ENCODE results near the gene MORF4L1.
"Not testable (repeated sequence)": the region's sequence is repeated elsewhere in the genome, so short reads cannot be mapped to it uniquely, and the experiment has no call there.

The MORF4L1 gene, protein sequence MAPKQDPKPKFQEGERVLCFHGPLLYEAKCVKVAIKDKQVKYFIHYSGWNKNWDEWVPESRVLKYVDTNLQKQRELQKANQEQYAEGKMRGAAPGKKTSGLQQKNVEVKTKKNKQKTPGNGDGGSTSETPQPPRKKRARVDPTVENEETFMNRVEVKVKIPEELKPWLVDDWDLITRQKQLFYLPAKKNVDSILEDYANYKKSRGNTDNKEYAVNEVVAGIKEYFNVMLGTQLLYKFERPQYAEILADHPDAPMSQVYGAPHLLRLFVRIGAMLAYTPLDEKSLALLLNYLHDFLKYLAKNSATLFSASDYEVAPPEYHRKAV

DNA sequence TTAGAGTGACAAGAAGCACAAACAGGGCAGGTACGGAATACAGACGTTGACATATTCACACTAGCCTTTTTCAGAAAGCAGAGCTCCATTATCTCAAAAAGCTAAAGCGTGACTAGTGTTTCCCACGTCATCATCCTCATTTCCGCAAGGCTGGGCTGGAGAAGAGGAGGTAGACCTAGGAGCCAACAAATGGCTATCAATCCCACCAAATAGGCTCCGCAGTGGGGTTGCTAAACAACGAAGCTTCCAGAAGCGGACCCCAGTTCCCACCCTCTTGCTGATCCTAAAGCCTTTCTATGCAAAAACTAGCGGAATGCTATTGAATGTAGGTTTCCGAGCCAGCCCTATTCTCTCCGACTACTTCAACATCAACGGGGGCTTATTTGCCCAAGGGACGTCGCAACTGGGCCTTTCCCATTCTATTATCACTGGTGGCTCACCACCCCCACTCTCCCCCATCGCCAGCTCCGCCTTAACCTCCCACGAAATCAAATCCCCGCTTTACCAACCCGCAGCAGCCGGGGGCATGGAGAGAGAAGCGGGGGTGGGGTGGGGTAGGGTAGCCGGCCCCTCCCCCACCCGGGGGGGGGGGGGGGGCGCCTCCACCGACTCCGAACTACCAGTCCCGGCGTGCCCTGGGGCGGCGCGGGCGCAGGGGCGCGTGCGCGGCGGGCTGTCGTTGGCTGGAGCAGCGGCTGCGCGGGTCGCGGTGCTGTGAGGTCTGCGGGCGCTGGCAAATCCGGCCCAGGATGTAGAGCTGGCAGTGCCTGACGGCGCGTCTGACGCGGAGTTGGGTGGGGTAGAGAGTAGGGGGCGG lies at the start of gene MORF4L1:
Gene MORF4L1, plus strand, starts transcription at position 736 of the 817 bp plus-strand sequence. CDS start 128 bp downstream, outside the sequence.
- peak; percentile 88 to 92 for DNase-seq (ENCODE audit: low read depth in 2 of 2)

DNA sequence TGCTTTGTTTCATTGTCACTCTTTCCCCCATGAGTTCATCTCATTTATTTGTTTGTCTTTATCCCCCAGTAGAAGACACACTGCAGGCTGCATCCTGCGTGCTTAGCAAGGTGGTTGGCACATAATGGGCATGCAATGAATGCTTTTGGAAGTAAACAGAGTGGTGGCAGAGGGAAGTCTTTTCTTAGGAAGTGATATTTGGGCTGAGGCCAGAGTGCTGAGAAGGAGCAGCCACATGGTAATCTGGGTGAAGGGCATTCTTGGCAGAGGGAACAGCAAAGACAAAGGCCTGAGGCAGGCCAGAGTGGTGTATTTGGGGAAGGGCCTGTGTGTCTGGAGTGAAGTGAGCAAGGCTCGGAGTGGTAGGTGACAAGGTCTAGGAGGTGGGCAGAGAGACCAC lies 43.8 kb upstream of the MORF4L1 start:
- no peak for DNase-seq (ENCODE audit: low read depth in 2 of 2)

DNA sequence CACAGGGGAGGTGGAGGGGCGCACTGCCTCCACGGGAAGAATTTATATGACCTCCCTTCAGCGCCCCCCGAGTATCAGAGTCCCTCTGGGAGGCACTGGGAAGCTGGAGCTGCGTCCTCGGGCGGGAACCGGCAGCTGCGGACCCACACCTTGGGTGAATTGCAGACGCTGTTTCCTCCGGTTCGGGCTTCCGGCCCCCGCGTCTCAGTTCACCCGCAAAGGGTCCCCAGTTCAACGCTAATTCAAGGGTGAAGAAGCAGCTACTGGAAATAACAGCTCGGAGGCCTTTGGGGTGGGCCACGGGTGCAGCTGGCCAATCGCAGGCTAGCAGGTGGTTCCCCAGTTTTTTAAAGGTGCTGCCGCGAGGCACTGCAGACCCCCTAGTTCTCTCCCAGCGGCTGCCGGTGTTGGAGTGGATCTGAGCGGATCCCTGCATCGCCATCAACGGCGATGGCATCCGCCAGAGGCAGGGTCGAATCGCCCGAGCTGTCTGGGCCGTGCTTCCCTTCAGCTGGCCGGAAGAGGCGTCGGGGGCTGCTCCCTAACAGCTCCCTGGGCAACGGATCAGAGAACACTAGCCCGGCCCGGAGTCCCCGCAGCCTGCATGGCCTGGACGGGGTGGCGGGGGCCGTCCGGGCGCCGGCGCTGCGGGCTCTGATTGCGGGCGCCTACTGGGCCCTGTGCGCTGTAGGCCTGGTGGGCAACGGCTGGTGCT lies 42.0 kb upstream of the MORF4L1 start:
- no peak for DNase-seq (ENCODE audit: low read depth in 2 of 2)

DNA sequence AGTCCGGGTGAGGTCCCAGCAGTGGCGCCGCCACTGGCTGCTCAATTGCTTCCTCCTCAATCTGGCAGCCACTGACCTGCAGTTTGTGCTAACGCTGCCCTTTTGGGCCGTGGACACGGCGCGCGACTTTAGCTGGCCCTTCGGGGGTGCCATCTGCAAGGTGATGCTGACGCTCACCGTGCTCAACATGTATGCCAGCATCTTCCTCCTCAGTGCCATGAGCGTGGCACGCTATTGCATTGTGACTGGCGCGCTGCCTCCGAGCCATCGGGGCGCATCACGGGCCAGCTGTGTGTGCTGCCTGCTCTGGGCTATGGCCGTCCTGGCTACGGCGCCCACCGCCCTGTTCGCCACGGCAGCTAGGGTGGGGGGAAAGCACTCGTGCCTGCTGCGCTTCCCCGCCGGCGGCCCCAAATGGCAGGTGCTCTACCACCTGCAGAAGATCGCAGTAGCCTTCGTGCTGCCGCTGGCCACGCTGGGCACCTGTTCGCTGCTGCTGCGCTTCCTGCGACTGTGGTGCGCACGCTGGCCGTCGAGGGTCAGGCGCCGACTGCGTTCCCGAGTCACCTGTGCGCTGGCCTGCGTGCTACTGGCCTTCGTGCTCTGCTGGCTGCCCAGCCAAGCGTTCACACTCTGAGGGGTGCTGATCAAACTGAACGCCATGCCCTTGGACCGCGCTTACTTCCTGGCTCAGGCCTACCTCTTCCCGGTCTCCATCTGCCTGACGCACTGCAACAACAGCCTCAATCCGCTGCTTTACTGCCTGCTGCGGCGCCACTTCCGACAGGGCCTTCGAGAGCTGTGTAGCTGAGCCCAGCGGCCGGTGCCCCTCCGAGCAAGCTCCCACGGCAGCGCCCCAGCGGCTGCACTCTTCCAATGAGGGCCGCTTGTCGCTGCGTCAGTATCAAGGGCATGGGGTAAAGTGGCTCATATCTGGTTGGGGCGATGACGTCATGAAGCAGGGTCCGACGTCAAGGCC lies 41.2 kb upstream of the MORF4L1 start:
- DNase-seq (ENCODE audit: low read depth in 2 of 2), result no peak

DNA sequence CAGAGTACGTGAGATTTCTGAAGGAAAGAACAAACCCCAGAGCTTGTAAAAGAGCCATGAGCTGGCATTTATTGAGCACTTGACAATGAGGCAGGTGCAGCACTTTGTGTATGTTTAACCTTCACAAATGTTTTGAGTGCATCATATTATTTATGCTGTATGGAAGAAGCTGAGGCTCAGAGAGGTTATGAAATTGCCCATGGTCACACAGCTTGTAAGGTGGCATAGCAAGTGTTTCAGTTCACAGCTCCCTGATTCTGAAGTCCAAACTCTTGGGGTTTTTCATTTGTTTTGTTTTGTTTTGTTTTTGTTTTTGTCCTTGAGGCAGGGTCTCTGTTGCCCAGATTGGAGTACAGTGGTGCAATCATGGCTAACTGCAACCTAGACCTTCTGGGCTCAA lies 36.4 kb upstream of the MORF4L1 start:
- no peak for DNase-seq (ENCODE audit: low read depth in 2 of 2)

DNA sequence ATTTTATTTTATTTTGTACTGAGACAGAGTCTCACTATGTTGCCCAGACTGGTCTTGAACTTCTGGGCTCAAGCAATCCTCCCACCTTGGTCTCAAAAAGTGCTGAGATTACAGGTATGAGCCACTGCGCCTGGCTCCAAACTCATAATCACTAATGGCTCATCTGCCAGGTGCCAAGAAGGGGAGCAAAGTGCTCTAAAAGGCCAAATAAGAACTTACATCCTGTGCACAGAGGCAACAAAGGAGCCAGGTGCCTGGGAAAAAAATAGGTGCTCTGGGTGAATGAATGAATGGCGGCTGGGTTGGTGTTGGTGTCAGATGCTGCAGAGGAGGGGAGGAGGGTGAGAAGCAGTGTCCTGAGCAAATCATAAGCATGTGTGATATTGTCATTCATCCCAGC lies 35.6 kb upstream of the MORF4L1 start:
- no peak for DNase-seq (ENCODE audit: low read depth in 2 of 2)

DNA sequence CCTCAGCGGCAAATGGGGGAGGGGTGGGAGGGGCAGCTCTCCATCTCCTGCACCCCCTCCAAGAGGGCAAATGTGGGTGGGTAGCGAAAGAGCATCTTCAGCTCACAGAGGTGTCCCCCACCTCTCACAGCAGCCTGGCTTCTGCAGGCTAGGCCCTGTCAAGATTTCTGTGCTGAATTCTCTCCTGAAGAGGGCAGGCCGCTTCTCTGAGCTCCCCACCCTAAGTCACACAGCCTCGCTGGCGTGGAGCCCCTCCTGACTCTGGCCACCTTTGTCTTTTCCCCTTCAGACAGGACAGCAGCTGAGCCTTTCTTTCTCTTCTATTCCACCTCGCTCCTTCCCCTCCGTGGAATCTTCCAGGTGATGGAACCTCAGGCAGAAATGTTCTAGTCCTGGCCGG lies 35.1 kb upstream of the MORF4L1 start:
- no peak for DNase-seq (ENCODE audit: low read depth in 2 of 2)

DNA sequence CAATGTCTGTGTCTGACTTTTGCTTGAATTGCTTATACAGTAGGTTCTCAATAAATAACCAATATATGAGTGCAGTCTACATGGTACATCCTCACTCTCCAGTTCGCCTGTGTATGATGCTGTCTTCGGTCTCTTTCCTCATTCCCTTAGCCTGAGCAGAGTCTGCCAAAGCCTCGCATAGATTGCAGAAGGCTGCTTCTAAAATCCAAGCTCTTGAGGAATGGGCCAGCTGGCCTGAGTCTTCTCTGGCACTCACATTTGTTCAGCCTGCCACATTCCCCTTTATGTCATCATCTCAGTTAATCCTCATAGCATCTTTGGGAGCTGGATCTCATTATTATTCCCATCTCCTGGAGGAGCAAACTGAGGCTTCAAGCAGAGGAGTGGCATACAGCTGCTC lies 34.2 kb upstream of the MORF4L1 start:
- no peak for DNase-seq (ENCODE audit: low read depth in 2 of 2)

DNA sequence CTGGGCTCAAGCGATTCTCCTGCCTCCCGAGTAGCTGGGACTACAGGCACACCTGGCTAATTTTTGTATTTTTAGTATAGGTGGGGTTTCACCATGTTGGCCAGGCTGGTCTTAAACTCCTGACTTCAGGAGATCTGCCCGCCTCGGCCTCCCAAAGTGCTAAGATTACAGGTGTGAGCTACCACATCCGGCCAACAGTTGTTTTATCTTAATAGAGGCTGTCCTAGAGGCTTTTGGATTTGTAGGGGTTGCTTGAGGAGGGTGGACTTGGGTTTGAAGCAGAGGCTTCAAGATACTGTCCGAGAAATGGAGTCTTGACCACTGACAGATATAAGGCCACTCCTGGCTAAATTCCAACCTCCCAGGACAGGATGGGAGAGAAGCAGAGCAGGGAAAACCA lies 33.5 kb upstream of the MORF4L1 start:
- DNase-seq (ENCODE audit: low read depth in 2 of 2), result not testable (repeated sequence)

DNA sequence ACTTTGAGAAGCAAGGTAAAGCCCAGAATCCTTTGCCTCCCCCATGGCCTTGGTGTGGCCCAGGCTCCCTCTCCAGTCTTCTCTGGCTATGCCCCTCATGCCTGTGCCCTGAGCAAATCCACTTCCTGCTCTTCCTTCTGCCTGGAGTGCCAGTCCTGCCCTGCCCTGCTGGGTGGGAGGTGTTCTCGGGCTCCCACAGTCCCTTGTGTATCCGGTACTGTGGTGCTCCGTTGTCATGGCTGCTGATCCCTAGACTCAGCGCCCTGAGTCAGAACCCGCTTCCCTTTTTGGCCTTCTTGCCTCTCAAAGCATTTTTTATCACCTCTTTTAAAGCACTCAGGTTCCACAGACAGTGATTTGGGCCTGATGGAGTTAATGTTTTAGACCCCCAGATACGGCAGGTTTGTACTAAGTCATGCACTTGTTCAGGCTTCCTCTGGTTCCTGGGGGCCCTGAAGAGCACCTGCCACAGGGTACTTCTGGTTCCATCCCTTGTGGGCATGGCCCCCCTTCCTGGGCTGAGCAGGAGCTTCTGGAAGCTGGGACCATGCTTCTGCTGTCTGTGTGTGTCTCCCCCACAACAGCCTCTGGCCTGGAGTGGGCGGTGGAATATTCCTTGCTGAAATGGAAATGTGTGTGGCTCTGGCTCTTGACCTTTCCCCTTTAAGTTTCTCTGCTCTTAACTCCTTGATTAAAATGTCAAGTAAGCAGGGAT lies 31.9 kb upstream of the MORF4L1 start:
- no peak for DNase-seq (ENCODE audit: low read depth in 2 of 2)

DNA sequence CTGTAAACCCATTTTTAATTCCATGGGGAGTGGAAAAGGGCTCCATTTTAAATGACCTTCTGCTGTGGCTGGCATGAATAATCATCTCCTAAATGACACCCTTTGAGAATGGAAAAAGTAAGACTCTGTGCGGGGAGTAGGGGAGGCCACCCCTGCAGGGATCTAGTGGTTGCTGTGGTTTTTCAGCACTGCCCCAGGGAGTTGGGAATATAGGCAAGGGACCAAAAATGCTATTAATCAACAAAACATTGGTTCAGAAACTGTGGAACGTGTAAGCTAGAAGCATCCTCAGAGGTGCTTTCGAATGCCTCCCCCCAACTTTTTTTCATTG lies 31.3 kb upstream of the MORF4L1 start:
- DNase-seq (ENCODE audit: low read depth in 2 of 2), result no peak

DNA sequence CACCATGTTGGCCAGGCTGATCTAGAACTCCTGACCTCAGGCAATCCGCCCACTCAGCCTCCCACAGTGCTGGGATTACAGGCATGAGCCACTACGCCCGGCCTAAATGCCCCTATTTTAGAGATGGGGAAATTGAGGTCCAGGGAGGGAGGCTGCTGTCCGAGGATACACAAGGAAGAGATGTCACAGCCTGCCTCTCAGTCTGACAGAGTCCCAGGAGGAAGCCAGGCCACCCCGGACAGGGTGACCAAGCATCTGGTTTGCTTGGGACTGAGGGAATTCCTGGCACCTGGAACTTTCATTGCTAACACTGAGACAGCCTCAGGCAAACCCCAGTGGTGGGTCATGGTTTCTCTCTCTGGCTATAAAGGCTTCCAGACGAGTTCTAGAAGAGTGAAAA lies 30.8 kb upstream of the MORF4L1 start:
- no peak for DNase-seq (ENCODE audit: low read depth in 2 of 2)

DNA sequence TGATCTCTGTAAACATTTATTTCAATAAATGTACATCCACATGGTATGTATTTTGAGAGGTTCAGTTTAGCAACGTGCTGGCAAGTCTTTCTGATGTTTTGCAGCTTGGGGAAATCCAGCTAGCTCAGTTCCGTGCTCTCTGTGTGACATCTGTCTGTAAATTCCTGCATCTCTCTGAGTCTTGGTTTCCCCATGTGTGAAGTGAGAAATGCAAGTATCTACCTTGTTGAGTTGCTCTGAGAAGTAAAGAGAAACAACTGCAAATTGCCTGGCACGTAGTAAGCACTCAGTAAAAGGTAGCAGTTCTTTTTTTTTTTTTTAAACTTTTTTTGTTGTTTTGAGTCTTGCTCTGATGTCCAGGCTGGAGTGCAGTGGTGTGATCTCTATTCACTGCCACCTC lies 30.2 kb upstream of the MORF4L1 start:
- no peak for DNase-seq (ENCODE audit: low read depth in 2 of 2)

DNA sequence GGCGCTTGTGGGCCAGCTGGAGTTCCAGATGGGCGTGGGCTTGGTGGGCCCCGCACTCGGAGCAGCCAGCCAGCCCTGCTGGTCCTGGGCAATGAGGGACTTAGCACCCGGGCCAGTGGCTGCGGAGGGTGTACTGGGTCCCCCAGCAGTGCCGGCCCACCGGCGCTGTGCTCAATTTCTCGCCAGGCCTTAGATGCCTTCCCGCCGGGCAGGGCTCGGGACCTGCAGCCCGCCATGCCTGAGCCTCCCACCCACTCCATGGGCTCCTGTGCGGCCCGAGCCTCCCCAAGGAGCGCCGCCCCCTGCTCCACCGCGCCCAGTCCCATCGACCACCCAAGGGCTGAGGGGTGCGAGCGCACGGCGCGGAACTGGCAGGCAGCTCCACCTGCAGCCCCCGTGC lies 25.8 kb upstream of the MORF4L1 start:
- not testable (repeated sequence) for DNase-seq (ENCODE audit: low read depth in 2 of 2)

DNA sequence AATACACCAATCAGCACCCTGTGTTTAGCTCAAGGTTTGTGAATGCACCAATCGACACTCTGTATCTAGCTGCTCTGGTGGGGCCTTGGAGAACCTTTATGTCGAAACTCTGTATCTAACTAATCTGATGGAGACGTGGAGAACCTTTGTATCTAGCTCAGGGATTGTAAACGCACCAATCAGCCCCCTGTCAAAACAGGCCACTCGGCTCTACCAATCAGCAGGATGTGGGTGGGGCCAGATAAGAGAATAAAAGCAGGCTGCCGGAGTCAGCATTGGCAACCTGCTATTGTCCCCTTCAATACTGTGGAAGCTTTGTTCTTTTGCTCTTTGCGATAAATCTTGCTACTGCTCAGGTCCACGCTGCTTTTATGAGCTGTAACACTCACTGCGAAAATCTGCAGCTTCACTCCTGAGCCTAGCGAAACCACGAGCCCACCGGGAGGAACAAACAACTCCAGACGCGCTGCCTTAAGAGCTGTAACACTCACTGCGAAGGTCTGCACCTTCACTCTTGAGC lies 25.2 kb upstream of the MORF4L1 start:
- DNase-seq (ENCODE audit: low read depth in 2 of 2), result not testable (repeated sequence)

DNA sequence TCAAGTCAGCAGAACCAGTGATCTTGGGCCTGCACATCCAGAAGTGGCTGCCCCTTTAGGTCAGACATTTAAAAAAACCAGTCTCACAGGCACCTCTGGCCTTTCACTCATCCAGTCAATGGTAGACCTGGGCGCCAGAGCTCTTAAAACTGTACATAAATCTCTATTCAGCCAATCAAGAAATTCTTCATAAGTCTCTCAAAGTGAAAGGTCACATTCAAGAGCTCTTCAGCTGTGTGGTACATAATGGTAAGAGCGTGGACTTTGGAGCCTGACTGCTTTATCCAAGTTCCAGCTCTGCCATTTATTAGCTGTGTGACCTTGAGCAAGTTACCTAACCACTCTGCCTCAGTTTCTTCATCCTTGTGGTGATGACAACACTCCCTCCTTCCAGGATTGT lies 22.3 kb upstream of the MORF4L1 start:
- DNase-seq (ENCODE audit: low read depth in 2 of 2), result no peak

DNA sequence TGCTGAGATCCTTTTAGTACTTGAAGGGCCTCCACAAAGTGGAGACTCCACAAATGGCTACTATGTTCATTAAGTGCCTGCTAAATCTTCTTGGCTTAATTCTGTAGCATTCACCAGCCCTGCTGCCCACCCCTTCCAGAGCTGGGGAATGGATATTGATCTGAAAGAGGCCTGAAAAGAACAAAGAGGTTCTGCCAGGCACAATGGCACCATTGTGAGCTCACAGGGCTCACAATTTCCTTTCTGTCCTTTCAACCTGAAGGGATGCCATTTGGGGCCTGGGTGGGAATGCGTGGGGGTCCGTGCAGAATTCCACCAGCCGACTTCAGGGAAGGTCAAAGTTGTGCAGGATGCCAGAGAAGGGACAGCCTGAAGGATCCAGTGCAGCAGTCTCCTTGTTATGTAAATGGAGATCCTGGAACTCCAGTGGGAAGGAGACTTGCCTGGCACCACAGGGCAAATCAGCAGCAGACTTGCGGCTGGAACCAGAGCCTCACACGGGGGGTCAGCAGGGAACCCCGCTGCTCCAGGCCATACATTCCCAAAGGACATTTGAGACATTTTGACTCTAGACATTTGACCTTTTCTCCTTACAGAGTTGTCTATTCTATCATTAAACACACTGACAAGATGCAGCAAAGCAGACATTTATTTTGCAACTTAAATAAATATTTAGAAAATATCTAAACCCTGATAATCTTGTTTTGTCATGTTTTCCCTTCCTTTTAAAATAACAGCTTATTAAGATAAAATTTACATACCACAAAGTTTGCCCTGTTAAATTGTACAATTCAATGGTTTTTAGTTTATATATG lies 21.5 kb upstream of the MORF4L1 start:
- DNase-seq (ENCODE audit: low read depth in 2 of 2), result no peak

DNA sequence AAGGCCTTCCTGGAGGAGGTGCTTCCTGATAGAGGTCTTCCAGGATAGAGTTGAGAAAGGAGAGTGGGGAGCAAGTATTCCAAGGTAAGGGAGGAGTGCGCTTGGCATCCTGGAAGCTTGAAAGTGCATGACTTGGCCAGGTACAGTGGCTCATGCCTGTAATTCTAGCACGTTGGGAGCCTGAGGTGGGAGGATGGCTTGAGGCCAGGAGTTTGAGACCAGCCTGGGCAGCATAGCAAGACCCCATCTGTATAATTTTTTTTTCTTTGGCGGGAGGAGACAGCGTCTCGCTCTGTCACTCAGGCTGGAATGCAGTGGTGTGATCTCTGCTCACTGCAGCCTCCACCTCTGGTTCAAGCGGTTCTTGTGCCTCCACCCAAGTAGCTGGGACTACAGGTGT lies 19.2 kb upstream of the MORF4L1 start:
- no peak for DNase-seq (ENCODE audit: low read depth in 2 of 2)

DNA sequence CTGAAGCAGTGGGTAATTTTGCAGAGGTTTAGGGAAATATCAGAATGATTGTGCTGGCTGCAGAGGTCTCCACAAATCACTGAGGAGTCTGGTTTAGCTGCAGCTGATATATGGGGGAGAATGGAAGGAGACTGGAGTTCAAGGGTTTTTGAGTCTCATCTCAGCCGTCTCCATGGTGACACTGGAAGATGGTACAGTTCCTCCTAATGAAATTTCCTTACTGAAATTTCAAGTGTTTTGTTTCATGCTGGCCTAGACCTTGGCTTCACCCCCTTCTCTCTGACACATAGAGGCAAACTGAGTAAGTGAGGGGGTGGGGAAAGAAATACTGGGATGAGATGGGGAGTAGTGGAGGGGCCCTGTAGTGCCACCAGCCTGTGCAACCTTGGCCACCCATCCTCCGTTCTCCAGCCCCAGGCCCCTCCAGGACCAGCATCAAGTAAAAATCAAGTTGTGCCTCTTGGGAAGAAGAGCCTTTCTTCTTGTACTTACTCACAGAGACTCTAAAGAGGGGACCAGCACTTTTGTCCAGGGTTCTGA lies 17.8 kb upstream of the MORF4L1 start:
- DNase-seq (ENCODE audit: low read depth in 2 of 2), result no peak

All from stimulated activated CD4-positive, alpha-beta T cell treated with anti-CD3 and anti-CD28 coated beads, Interleukin-4, amount 100 ng/mL, for 48 hours (primary cell).